HG03520 (cell line): ENCODE measurements around the gene CCDC85A.

Experiments
- ATAC-seq: cut with Tn5 transposase; IDR thresholded peaks from one replicate; pipeline ENCODE4 v1.9.1; 2021; ENCODE audit warnings: mild to moderate bottlenecking, moderate library complexity; ENCODE audit not compliant: unreplicated experiment

Gene CCDC85A

DNA sequence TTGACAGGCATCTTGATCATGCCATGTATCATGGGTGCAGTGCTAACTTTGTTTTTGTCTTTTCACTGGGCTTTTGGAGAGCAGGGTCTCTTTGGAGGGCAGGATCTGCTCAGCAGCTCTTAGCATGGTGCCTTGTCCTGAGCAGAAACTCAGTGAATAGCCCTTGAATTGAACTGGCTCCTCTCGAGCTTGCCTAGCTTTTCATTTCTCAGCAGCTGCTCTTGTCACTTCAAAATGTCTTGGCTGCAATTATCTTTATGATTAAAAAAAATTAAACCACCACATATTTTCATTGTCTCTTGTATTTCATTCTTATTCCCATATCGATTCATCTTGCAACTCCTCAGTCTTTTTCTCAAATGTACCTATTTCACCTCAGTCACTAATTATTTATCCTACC, 50.5 kb downstream of the CCDC85A start:
- no peak for ATAC-seq

DNA sequence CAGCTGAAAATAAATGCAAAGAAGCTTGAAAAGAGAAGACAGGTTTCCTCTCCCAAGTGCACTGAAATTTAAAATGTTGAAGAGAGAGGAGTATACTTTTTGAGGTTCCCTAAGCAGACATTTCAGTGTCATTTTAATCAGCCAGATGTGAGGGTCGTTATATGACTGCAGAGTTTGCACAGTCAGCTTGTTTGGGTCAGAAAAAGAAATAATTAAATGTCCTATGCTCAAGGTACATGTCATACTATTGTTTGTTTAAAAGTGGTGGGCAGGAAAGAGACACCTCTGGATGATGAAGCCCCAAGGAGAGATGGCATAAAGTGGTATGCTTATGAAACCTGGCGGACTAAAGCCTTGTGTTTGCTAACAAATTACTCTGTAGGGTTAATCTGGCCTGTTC, 55.2 kb downstream of the CCDC85A start:
- ATAC-seq, result no peak

DNA sequence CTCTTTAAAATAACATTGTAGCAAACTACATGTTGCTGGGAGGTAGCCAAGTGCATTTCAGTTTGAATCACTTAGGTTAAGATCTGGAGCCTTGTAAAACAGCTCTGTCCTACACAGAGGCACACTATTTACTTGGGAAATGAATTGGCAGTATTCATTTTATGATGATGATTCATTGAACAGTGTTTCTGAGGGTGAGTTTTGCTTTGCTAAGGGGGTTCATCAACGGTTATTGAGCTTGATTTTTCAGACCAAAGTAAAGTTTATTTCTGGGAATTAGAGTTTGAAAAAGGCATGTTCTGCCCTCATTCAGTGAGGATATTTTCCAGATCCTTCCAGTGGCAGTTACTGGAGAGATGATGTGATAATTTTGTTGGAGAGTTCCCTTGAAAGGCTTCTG, 55.6 kb downstream of the CCDC85A start:
- ATAC-seq, result no peak

DNA sequence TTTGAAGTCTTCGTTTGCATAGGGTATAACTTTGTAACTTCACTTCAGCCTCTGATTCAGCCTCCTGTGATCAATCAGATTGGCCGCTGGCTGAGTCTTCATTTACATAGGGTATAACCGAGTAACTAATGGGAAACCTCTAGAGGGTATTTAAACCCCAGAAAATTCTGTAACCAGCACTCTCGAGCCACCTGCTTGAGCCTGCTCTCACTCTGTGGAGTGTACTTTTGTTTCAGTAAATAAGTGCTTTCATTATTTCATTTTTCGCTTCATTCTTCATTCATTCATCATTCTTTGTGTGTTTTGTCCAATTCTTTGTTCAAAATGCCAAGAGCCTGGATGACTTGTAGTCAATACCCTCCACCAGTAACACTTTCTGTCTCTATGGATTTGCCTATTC, 56.4 kb downstream of the CCDC85A start:
- ATAC-seq, result no peak

DNA sequence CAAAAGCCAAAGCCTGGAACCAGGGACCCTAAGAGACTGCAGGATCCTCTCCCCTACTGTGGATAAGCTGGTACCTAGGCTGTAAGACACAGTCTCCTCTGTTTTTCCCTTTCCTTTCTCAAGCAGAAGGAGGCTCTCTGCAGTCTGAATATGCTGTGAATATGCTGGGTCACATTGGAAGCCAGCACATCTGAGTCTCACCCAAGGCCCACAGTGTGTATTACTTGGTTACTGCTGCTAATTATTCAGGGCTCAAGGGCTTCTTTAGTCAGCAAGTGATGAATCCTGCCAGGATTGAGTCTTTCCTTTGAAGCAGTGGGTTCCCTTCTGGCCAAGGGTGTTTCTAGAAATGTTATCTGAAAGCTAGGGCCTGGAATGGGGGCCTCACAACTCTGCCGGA, 60.7 kb downstream of the CCDC85A start:
- no peak for ATAC-seq

DNA sequence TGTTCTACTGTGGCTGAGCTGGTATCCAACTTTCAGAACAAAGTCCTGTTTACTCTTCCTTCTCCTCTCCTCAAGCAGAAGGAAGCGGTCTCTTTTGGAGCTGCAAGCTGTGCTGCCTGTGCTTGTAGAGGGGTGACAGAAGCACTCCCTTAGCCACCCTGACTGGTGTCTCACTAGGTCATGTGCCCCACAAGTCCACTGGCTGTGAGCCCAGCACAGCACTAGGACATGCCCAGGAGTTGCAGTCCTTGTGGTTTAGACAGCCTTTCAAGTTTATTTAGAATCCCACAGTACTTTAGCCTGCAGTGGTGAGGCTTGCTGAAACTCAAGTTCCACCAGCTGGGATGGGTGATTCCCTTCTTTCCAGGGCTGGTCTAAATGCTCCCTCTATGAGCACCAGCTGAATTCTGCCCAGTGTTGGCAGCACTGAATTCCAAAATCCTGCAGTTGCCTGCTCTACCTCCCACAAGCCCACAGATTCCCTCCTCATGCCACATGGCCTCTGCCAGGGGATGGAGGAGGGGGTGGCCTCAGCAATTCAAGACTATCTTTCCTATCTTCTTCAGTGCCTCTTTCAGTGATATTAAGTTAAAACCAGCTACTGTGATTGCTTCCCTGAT, 61.2 kb downstream of the CCDC85A start:
- ATAC-seq, result no peak

DNA sequence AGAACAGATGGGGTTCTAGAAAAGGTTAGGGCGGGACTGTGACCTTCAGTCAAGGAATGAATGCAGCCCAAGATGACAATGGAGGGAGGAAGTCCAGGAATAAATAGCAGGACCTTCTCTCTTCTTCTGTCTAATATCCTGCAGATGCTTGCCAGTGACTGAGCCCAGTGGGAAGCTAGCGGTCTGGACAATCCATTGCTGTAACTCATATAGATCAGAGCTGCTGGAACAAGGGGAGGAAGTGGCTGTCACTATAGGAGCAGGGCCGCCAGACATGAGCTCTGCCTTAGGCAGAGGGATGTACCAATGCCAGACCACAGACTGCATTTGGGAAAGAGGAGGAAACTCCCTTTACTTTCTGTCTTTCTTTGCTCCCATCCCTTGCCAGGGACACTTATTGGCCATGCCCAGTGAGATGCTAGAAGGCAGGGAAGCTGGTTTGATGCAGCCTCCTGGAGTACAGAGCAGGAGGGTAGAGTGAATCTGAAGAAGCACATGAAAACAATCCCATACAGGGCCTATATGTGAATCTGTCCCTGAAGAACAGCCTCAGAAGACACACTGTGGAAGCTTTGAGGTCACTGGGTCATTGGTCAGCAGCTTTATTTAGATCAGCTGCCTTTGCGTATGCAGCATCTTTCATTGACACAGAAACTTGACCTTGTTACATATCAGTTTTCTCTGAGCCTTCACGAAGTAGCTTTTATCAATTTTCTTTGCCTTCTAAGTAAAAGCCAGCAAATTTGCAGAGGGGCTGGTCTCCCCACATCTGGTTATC, 65.4 kb downstream of the CCDC85A start:
- ATAC-seq, result no peak

DNA sequence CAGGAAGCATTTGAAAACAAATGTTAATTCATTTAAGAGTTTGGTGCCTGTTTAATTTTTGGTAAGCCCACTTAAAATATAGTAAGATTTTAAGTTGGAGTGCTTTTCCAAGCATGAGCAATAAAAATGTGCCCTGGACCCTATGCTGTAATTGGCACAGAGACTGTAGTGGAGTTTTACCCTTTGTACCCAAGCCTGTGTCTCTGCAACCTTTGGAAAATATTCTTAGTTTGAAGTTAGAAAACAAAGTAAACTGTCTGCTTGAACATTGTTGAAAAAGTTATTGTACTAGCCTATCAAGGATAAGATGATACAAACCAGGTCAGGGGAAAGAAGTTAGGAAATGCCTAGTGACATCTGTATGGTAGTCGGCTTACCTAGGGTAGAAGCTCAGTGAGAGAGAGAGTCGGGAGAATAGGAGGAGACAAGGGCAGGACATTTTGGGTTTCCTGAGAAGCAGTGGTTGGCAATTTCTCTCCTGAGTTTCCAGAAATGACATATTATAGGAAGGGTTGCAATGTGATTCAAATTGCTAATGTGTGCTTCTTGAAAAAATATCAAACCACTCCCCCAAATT, 66.5 kb downstream of the CCDC85A start:
- ATAC-seq, result no peak

DNA sequence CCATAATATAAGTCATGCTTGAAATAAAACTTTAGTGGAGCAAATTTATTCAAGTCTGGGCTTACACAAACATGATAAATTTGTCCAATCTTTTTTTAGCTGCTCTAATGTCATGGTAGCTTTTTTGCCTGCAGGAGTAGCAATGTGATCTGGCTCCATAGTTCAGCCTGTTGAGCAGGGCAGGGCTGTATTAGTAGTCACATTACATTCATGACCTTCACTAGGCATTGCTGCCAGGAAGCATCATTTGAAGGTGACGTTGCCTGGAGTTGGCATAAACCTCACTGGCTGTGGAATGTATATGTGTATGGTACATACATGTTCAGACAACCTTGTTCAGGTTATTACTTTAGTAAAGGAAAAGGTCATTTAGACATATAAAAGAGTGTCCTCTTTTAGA, 76.6 kb downstream of the CCDC85A start:
- no peak for ATAC-seq

DNA sequence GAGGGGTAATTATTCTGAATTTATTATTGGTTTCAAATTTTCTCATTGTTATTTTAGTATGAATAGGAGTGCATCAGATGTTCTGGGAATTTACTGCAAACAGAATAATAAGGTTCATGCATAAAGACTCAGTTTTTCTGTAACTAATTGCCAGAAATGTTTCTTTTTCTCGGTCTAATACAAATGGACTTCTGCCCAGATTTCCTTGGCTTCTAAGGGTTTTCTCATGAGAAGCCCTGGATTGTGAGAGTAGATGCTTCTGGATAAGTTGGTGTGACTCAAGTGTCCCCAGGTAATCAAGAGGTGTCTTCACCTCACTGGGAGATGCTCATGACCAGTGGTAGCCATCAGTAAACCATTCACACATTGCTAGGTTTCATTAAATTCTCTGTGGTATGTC, 78.5 kb downstream of the CCDC85A start:
- no peak for ATAC-seq

DNA sequence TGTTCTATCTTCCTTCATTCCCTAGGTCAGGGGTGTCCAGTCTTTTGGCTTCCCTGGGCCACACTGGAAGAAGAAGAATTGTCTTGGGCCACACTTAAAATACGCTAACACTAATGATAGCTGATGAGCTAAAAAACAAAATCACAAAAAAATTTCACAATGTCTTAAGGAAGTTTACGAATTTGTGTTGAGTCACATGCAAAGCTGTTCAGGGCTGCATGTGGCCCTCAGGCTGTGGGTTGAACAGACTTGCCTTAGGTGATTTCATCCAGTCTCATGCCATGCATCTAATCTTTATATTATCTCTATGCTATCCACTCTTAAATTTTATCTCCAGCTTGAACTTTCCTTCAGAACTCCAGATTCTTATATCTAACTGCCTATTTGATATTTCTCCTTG, 80.1 kb downstream of the CCDC85A start:
- no peak for ATAC-seq

DNA sequence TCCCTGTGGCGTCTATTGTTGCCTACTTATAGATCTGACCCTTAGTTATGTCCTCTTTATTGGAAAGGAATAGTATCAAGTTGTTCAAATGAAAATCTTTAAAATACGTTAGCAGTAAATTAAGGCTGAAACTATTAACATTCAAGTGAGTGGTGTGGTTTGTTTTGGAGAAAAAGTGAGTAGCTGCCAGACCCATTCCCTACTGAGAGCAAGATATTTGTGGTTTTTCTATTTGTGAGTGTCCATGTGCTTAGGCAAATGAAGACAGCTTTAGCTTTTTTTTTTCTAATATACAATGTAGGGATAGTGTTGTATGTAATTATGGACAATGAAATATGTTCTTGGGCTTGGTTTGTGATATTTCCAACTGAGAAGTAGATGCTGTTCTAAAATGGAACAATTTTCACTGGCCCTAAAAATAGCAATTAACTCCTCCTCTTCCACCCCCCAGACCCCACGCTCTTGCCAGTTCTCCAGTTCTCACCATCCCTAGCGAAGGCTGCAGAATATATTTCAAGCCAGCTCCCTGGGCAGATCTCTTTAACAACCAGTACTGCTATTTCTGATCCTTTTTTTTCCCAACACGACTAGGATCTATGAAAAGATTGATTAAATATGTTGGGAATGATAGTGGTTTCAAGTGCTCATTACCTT, 83.1 kb downstream of the CCDC85A start:
- ATAC-seq, result no peak

DNA sequence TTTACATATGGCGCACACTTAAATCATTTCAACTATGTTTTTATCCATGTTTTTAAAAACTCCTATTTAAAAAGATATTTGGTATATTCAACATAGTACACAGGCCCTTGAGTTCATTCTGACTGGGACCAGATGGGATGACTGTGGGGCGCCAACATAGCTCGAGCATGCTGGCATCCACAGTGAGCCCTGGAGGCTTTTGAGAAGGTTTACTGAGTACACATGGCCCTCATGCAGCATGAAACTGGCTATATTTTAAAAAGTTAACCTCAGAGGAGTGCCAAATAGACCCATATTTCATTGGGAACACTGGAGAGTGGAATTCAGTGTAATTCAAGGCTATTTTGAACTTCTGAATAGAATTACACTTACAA, 83.6 kb downstream of the CCDC85A start:
- no peak for ATAC-seq

DNA sequence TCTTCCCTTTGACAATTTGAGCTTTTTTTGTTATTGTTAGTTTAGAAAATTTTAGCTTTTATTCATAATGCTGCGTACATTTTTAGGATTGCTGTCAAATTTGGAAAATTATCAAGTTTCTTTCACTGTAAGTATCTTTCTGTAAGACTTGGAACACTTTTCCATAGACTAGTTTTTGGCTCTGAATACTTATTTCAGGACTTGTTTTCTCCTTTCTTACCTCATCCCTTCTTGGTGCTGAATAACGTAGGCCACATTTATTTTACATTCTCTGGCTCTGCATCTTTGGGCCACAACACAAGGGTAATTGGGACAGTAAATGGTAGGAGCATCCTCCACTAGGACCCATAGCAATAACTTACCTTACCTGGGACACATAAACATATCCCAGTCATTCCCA, 85.1 kb downstream of the CCDC85A start:
- no peak for ATAC-seq

DNA sequence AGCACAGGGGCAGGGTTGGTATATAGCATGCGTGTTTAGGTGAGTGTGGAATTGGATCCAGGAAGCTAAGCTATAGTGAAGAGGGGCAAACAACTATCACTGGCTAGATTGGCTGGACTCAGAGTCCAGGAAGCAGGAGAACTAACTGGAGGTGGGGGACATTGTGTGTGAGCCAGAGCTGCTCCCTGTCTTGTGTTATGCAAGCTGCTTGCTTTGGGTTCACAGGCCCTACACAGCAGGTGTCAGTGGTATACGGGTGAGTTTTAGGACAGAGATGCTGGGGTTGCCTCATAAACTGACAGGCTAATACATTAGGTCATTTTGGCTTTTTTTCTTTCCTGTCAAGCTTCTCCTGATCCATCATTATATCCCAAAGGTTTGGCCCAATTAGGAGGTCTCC, 87.5 kb downstream of the CCDC85A start:
- no peak for ATAC-seq

DNA sequence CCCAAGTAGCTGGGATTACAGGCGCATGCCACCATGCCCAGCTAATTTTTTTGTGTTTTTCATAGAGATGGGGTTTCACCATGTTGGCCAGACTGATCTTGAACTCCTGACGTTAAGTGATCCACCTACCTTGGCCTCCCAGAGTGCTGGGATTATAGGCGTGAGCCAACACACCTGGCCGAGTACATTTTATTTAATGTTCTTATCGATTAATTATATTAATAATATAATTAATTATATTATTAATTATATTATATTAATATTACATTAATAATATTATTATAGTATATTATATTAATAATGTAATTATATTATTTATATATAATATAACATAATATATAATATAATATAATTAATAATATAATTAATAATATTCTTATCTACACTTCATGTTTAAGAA, 101.4 kb downstream of the CCDC85A start:
- no peak for ATAC-seq

DNA sequence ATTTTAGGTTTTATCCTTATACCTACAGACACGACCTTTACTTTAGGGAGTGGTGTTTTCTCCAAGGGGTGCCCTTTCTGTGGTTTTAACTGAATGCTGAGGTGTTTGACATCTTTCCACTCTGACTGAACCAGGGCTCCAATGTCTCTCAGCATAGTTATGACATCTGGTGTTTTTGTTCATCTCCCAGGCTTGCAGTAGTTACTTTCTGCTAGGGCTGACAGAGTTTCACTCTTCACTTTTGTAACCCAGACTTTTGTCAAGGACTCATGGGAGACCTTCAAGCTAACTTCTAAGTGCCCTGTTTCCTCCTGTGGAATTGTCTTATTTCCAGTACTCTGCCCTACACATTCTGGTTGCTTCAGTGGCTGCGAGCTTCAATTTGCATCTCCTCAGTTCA, 103.1 kb downstream of the CCDC85A start:
- ATAC-seq, result no peak

DNA sequence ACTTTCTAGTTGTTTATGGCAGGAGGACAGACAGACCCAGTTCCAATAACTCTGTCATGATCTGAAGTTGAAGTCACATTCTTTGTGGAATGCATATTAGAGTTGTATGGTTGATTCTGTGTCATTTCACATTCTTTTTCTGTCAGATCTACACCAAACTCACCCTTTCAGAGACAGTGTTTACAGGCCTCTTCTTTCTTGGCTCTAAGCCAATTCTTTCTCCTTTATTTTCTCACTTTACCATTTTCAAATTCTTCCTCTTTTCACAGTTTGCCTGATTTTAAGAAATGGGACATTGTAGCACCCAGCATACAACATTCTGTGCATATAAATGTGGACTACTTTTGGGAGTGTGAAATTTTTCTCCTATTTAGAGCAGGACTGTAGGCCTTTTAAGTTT, 103.7 kb downstream of the CCDC85A start:
- no peak for ATAC-seq

DNA sequence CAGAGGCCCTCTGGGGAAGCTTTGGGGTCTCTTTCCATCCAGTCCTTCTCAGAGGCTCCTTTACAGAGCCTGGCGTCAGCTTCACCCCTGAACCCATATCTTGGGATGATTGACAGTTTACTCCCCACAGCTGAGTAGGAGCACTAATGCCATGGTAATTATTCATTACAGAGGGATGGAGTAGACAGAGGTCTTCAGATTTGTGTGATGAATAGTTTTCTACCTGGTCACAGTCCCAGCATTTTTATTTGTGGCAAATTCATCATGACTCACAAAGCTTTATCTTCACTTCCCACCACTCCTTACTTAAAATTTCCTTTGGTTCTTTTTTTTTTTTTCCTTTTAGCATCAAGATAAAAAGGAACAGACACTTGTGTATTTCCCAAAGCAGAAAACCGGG, 104.2 kb downstream of the CCDC85A start:
- ATAC-seq, result no peak

DNA sequence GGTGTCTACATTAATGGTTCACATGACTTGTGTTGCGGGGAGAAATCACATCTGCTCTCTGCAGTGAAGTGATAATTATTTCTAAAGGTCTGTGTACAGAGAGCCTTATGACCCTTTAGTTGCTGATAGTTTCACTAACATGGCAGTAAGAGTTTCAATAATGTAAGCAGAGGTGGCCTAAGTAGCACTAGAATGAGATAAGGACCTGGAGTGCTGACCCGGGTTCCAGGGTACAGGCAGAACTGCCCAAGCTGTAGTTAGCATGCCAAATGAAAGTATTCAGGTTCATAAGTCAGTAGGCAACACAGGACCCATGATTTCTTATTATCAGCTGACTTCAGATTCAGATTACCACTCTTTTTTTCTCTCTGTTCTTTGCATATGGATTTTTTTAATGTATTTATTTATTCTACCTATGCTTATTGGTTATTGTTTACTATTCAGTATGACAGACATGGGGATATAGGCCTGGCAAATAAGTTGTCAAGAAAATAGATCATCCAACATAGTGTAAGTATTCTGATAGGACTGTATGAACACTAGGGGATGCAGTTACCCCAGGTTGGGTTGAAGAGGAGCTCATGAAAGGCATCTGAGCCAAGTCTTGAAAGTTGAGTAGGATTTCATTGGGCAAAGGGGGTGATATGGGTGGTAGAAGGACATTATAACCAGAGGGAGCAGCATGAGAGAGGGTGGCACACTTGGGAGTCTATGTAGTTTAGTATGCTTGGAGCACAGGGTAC, 105.2 kb downstream of the CCDC85A start:
- no peak for ATAC-seq

DNA sequence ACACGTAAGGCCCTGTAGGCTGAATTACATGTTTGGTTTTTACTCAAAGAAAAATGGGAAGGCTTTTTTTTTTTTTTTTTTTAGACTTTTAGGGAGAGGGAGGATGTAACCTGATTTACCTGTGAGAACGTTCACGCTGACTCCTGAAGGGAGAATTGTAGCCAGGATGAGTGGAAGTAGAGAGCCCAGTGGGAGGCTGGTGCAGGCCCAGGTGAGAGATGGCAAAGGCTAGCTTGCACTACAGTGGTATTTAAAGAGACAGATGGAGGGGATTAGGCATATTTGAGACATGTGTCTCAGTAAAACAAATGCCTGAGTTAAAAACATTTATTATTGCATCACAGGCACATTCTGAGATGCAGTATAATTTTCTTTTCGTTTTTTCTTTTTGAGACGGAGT, 107.9 kb downstream of the CCDC85A start:
- ATAC-seq, result no peak
